Measurements from ENCODE around the gene AGK. TPM values are rescaled to one million over a fixed set of nuclear protein-coding genes. Genes with fewer than 3 reads are reported as not detected.
"Not testable (repeated sequence)": the region's sequence is repeated elsewhere in the genome, so short reads cannot be mapped to it uniquely, and the experiment has no call there.

The AGK gene
- total RNA-seq, 1 donor from 2014 or later, result 23.0 TPM

DNA sequence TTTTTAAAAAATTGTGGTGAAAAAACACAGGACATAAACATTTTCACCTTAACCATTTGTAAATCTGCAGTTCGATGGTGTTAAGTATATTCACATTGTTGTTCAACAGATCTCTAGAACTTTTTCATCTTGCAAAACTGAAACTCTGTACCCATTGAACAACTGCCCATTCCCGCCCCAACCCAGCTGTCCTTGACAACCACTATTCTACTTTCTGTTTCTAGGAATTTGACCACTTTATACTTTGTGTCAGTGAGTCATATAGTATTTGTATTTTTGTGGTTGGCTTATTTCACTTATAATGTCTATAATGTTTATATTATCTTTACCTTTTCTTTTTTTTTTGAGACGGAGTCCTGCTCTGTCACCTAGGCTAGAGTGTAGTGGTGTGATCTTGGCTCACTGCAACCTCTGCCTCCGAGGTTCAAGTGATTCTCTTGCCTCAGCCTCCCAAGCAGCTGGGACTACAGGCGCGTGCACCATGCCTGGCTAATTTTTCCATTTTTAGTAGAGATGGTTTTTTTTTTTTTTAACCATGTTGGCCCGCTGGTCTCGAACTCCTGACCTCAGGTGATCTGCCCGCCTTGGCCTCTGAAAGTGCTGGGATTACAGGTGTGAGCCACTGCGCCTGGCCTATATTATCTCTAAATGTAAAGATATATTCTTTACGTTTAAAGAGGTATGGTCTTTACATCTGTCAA, 6.8 kb downstream of the AGK start:
- not testable (repeated sequence) for DNase-seq

DNA sequence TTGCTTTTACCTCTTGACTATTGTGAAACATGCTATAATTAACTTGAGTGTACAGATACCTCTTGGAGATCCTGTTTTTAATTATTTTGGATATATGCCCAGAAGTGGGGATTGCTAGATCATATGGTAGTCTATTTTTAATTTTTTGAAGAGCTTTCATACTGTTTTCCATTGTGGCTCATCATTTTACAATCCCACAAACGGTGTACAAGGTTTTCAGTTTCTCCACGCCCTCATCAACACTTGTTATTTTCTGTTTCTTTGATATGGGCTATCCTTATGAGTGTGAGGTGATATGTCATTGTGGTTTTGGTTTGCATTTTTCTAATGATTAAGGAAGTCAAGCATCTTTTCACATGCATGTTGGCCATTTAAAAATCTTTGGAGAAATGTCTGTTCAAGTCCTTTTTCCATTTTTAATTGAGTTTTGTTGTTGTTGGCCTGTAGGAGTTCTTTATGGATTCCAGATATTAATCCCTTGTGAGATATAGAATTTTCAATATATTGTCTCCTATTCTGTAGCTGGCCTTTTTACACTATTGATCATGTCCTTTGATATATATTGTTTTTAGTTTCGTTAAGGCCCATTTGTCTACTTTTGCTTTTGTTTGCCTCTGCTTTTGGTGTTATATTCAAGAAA, 7.5 kb downstream of the AGK start:
- DNase-seq, result peak; percentile 37

DNA sequence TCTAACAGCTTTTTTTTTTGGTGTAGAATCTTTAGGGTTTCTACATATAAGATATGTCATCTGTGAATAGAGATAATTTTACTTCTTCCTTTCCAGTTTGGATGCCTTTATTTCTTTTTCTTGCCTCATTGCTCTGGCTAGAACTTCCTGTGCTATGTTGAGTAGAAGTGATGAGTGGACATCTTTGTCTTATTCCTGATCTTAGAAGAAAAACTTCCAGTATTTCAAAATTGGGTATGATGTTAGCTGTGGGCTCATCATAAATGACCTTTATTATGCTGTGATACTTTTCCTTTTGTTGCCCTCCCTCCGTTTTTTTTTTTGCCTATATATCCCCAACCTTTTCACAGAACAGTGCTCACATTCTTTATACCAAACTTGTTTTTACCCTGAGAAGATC, 8.8 kb downstream of the AGK start:
- no peak for DNase-seq

DNA sequence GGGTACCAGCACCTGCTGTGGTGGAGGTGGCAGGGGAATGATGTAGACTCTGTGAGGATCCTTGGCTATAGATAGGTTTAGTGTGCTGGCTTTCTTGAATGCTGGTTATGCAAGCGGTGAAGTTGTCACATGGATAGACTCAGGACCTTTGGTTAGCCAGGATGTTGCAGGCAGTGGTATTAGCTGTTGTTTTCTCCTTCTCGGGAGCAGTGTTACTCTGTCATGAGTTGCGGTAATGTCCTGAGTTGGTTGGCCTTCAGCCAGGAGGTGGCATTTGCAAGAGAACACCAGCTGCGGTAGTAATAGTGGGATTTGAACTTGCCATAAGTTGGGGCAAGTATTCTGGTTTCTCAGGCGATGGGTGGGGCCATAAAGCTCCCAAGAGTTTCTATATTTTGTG, 10.8 kb downstream of the AGK start:
- no peak for DNase-seq

DNA sequence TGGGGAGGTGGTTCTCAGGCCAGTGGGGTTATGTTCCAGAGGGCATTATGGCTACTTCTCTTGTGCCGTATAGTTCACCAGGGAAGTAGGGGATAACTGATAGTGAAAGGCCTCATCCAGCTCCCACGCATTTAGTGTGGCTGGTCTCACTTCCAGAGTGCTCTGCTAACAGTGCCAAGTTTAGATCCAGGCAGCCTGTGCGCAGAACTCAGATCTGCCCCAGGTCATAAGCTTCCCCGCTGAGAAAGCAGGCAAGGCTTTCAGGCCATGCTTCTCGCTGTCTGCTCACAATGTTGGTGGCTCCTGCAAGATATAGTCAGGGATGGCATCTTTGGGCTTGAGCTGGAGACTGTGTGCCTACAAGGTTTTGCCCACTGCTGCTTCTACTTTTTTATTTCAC, 11.3 kb downstream of the AGK start:
- no peak for DNase-seq

DNA sequence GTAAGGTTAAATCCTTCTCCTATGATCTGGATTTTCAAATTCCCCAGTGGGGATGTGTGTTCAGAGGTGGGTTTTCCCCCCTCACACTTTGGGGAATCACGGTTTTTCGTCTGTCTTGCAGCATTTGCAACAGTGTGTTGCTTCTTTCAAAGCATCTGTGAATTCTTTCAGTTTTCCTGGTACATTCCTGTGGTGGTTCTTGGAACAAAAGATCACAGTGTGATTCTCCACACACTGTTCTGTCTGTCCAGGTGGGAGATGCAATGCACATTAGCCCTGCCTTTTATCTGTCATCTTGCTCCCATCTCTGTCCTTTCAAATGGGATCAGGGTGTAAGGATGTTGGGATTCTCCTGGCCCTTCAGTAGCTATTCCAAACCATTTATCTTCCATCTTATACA, 11.8 kb downstream of the AGK start:
- DNase-seq, result no peak

DNA sequence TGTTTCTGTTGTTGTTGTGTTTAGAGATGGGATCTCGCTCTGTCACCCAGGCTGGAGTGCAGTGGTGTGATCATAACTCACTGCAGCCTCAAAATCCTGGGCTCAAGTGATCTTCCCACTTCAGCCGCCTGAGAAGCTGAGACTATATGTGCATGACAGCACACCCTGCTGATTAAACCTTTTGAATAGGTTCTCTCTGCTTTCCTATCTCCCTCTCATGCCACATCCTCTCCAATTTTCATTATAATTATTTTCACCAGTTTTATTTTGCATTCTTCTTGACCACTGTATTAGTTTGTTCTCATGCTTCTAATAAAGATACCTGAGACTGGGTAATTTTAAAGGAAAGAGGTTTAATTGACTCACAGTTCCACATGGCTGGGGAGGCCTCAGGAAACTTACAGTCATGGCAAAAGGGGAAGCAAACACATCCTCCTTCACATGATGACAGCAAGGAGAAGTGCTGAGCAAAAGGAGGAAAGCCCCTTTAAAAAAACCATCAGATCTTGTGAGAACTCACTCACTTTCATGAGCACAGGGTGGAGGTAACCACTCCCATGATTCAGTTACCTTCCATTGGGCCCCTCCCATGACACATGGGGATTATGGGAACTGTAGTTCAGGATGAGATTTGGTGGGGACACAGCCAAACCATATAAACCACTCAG, 12.9 kb downstream of the AGK start:
- DNase-seq, result no peak

DNA sequence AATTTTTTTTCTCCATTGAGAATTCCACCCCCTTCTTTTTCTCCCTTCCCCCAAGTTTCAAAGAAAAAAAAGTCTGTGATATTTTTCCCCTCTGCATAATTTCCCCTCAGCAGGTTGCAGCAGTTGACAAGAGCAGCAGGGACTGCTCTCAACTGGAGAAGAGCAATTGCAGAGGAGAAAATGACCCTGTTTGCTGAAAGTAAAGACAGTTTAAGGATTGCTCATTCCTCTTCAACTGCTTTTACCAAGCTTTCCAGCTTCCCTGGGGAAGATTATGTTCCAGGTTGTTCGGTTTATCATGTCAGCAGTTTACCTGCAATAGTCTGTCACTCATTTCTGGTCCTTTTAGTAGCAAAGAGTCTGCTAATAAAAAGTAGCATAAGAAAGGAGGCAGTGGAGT, 16.2 kb downstream of the AGK start:
- no peak for DNase-seq

DNA sequence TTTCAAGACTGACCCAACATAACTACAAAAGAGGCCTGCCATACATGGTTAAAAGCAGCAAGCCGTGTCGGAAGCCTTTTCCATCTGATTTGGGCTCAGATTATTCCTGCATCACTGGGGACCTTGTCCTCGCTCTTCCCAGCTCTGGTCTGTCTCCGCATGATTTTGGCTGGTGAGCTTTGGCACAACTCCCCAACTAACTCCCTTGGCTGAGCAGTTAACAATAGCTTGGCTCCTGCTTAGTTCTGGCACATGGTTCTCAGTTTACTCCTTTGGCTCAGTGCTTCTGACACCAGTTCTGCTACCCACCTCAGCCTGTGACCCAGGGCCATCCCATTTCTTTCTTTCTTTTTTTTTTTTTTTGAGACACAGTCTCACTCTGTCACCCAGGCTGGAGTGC, 17.0 kb downstream of the AGK start:
- DNase-seq, result no peak

DNA sequence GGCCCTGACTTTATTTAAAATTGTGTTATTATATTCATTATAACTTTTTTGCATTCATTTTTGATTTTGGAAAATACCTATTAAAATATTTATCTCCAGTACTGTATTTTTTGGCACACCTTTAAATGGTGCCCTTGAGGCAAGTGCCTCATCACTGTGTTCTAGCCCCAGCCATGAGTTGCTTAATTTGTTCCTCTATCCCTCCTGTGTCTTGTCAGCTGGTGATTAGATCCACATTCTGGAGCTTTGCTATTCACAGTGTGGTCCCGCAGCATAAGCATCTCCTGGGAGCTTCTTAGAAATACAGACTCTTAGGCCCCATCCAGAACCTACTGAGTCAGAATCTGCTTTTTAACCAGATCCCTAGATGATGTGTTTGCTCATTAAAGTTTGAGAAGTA, 19.8 kb downstream of the AGK start:
- DNase-seq, result no peak

DNA sequence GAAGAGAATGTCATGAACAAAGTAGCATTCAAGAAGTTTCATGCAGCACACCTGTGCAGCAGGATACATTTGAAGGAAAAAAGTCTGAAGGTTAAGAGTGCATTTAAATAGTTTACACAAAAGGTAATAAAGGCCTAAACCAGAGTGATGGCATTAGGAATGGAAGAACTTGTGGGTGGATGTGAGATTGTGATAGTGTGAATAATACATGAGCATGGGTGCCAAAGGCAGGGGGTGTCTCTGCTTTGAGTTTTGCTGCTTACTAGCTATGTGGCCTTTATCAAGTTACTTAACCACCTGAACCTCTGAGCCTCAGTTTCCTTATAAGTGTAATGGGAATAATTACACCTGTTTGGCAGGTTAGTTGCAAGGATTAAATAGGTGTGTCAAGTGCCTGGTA, 21.0 kb downstream of the AGK start:
- no peak for DNase-seq

DNA sequence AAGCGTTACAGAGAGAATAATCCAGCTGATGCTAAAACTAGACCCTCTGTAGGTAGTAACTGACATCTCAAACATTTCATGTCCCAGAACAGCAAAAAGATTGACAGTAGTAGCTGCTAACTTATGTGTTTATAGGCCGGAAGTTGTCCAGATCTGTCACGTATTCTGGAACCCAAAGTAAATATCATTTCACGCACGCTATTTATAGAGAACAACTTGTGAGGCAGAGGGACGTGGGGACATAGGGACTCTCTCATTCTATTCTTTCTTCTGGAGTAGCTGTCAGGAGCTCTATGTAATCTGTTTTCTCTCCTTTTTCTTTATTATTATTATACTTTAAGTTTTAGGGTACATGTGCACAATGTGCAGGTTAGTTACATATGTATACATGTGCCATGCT, 22.3 kb downstream of the AGK start:
- DNase-seq, result no peak

DNA sequence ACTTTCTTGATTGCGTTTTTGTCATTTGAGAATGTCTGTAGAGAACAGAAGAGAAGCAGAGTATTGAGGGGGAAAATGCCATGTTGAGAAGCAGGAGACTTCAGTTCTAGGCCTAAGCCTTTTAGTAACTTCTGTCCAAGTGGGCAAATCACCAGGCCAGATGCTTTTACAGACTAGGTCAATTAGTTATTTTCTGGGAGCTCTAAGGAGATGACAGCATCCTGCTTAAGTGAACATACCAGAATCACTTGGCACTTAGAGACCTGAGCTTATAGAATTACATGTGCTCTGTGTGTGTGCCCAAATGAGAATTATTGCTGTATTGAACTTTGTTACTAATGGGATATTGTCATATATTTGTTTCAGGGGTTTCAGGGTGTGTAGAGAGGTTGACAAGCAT, 24.0 kb downstream of the AGK start:
- no peak for DNase-seq

DNA sequence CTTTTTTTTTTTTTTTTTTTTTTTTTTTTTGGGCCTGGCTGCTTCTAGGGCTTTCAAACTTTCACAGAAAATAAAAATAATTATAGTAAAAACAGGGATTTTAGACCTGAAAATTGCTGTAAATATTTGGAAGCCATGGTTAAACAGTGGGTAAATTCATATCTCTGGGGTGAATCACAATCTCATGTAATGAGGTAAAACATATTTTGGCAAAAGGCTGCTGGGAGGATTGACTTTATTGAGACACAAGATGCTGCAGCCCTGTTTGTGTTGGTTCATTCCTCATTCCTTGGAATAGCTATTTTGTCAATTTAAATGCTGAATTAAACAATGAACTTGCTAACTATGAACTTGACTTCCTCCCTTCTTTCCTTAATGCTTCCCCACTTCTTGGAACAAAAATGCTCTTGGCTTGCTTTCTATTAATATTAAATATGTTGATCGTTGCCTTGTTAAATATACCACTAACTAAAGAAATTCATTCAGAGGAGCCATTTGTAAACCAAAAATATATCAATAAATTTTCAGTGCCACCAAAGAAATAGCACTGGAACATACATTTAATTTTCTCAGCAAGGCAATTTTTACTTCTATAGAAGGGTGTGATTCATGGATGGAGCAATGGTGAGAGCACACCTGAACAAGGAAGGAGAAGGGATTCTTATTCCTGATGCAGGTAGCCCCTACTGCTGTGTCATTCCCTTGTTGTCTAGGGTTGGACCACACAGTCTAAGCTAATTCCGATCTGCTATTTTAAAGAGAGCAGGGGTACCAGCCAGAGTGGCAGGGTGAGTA, 24.6 kb downstream of the AGK start:
- no peak for DNase-seq

DNA sequence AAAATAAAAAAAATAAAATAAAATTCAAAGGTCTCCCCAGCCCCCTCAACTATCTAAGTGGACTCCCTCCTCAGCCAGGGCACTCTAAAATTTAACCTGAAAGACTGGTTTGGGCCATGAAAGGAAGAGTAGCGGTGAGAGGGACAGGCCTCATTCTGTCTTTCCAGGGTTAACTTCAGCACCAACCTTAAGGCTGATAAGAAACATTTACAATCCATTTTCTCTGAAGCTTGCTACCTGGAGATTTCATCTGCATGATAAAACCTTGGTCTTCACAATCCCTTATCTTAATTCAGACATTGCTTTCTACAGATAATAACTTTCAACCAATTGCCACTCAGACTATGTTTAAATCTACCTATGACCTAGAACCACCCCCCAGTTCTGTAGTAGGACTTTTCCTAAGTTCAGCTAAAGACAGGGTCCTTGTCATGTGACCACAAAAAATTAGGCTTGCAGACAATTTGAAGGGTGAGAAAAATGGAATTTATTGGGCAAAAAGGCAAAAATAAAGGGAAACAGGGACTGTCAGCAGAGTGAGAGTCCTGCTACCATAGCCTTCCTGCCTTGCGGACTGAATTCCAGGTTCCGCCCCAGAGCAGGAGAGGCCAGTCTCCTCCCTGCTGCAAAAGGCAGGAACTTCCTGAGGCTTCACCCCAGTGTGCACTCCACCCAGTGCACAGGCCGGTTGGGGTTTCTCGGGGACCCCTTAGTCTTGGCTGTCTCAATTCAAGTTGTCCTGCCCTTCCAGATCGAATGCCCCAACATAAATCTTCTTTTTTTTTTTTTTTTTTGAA, 26.0 kb downstream of the AGK start:
- DNase-seq, result no peak

DNA sequence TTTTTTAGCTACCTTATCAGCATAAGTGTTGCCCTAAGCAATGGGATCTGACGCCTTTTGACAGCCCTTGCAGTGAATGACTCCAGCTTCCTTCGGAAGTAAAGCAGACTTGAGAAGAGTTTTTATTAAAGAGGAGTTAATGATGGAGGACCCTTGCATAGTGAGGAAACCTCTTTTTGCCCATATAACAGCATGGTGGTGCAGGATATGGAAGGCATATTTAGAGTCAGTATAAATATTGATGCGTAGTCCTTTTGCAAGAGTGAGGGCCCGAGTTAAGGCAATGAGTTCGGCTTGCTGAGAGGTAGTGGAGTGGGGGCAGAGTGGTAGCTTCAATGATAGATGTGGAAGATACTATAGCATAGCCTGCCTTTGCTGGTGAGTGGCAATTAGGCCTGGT, 28.7 kb downstream of the AGK start:
- not testable (repeated sequence) for DNase-seq

DNA sequence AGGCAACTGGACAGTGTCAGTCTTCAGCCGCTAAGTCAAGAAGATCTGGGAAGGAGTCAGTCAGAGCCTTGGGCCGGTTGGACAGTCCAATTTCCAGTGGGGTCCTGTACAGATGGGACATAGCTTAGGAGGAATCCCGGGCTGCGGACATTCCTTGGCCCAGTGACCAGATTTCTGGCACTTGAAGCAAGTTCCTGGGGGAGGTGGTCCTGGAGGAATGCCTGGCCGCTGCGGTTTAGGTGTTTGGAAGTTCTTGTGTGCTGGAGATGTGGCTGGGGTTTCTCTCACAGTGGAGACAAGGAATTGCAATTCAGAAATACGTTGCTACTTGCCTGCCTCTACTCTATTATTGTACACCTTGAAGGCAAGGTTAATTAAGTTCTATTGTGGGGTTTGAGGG, 30.9 kb downstream of the AGK start:
- DNase-seq, result not testable (repeated sequence)

DNA sequence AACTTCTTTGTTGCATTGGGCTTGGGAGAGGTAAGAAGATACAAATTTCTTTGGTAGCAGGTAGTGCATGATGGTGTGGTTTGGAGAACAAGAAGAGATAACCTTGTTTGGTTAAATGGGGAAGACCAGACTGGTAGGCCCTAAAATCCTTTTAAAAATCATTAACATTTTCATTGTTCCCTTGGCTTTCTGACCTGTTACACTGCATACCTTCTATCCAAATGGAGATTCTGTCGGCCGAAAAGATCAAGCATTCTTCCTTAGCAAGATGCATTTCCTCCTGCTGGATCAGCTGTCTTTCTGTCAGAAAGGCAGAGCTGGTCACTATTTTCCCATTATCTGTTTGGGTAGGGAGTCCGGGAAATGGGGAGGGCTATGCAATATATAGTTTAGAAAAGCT, 33.7 kb downstream of the AGK start:
- no peak for DNase-seq

DNA sequence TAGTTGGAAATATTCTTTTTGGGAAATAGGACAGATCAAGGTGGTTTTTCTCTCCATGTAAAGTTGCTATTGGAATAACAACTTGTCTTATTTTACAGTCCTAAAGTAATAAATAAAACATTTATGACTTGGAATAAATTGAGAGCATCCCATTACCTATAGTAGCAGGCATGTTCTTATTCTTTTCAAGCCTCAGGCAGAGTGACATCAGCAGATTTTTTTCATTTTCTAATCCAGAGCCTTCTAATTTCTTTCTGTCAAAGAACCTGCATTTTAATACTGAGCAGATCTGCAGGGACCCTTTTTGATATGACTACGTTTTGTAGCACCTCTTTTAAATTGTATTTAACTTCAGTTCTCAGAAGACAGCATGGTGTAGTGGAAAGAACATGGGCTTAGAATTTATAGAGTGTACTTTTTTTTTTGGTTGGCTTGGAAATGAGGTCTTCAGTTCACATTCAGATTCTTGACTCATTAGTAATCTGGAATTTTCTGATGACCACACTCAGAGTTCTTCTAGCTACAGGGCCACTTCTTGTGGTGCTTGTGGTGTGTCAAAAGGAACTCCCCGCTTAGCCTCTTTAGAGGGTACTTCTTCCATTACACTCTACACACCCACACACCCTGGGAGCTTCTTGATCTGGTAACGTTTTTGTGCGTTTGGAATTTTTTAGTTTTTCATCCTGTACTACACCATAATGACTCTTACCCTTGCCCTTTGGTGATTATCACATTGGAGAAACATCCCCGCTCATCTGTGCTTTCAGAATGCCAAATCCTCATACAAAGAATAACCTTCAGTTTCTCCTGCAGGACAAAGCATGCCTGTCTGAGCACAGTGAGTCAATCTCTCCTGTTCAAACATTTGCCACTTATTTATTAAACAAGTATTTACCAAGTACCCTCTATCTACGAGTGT, 34.6 kb downstream of the AGK start:
- DNase-seq, result no peak

DNA sequence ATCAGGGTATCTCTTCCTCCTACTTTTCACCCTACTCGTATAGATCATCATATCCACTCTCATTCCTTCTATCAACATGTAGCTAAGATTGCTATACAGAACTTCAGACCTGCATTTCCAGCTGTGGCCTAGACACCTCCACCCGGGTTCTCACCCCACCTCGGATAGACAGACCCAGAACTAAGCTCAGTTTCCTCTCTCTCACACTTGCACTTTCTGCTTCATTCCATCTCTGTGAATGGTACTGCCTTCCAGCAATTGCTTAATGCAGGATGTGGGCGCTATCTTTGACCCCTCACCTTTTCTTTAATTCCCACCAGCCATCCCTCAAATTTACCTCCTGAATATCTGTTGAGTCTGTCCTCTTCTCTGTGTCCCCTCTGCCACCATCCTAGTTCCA, 35.7 kb downstream of the AGK start:
- DNase-seq, result no peak

DNA sequence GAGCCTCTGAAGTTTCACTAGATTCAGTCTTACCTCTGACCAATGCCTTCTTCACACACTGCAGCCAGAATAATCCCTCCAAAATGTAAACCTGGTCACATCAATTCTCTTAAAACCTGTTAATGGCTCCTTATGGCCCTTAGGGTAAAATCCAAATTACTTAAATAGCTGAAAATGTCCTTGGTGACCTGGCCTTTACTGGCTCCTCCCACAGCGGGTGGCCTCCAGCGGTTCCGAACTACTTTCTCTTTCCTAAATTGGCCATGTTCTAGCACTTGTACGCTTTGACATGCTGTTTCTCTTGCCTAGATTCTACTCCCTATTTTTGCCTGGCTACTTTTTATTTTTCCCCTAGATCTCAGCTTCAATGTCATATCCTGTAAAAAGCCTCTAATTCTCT, 36.1 kb downstream of the AGK start:
- DNase-seq, result no peak
